IMR-90 (cell line): ENCODE measurements around the gene NUDT5. TPM values are rescaled to one million over a fixed set of nuclear protein-coding genes. Genes with fewer than 3 reads are reported as not detected.

Experiments used
- ATAC-seq: fragments of 200-7000 bp; cut with Tn5 transposase; 2 replicates; pipeline ENCODE4 v1.9.1; 2020; ENCODE audit warnings: low read depth, mild to moderate bottlenecking, moderate library complexity
- BruUV-seq: library from RNA; stranded (reverse); fragments of 400-500 nt; replicated peaks from 2 replicates; lab custom pipeline; 2021; lab: Mats Ljungman, UMichigan
- CTCF ChIA-PET: fragments of 300-600 bp; formaldehyde crosslinking; extraction: SDS; loops from one replicate; lab custom pipeline; 2021; ENCODE audit warnings: antibody characterized with exemption; lab: Yijun Ruan, JAX
- POLR2A ChIA-PET: fragments of 300-600 bp; sonication (Branson Sonifier 250); formaldehyde crosslinking; loops from one replicate; lab custom pipeline; 2022; ENCODE audit warnings: antibody characterized with exemption; ENCODE audit not compliant: unreplicated experiment; lab: Charles Lee
- DNase-seq: peaks from one replicate; pipeline ENCODE4 v3.0.0; 2013
- H2AFZ ChIP-seq: replicated peaks from 2 replicates; pipeline ENCODE3; 2013; ENCODE audit warnings: low read length, mild to moderate bottlenecking; ENCODE audit not compliant: poor library complexity
- H2AK5ac ChIP-seq: 2 replicates; pipeline ENCODE4 v1.6.1; 2013; ENCODE audit warnings: low read depth, low read length, inconsistent platforms
- H2AK9ac ChIP-seq: replicated peaks from 2 replicates; pipeline ENCODE3; 2013; ENCODE audit warnings: mild to moderate bottlenecking, low read depth, low read length, moderate library complexity; ENCODE audit not compliant: poor library complexity
- H2BK120ac ChIP-seq: 2 replicates; pipeline ENCODE4 v1.6.1; 2013; ENCODE audit warnings: low read depth, low read length, inconsistent platforms
- H2BK15ac ChIP-seq: 3 replicates; pipeline ENCODE4 v1.6.1; 2013; ENCODE audit warnings: low read depth, low read length, inconsistent platforms
- H2BK20ac ChIP-seq: 2 replicates; pipeline ENCODE4 v1.6.1; 2013; ENCODE audit warnings: low read depth, mild to moderate bottlenecking, inconsistent platforms, low read length, moderate library complexity
- H2BK5ac ChIP-seq: 2 replicates; pipeline ENCODE4 v1.6.1; 2013; ENCODE audit warnings: mild to moderate bottlenecking, low read depth, low read length, inconsistent platforms; ENCODE audit not compliant: poor library complexity, severe bottlenecking
- H3K14ac ChIP-seq: replicated peaks from 2 replicates; pipeline ENCODE4 v1.6.1; 2013; ENCODE audit warnings: low read depth, low read length, inconsistent platforms
- H3K18ac ChIP-seq: 2 replicates; pipeline ENCODE4 v1.6.1; 2013; ENCODE audit warnings: low read depth, low read length, control low read depth
- H3K23ac ChIP-seq: 2 replicates; pipeline ENCODE4 v1.6.1; 2013; ENCODE audit warnings: low read depth, low read length, inconsistent platforms
- H3K27ac ChIP-seq: 2 replicates; pipeline ENCODE4 v1.5.1; 2013; ENCODE audit warnings: mild to moderate bottlenecking, control low read depth, low read length; ENCODE audit not compliant: insufficient read depth
- H3K27me3 ChIP-seq: 2 replicates; pipeline ENCODE4 v1.6.1; 2013; ENCODE audit warnings: low read length; ENCODE audit not compliant: control insufficient read depth, insufficient read depth
- H3K36me3 ChIP-seq: 2 replicates; pipeline ENCODE4 v1.6.1; 2013; ENCODE audit warnings: low read length, mixed read lengths; ENCODE audit not compliant: control insufficient read depth, insufficient read depth
- H3K4ac ChIP-seq: 2 replicates; pipeline ENCODE4 v1.6.1; 2013; ENCODE audit warnings: low read depth, low read length, inconsistent platforms
- H3K4me1 ChIP-seq: 2 replicates; pipeline ENCODE4 v1.6.1; 2013; ENCODE audit warnings: low read length, mixed read lengths; ENCODE audit not compliant: control insufficient read depth, insufficient read depth
- H3K4me2 ChIP-seq: 2 replicates; pipeline ENCODE4 v1.6.1; 2013; ENCODE audit warnings: low read depth, mild to moderate bottlenecking, control low read depth, low read length, moderate library complexity
- H3K4me3 ChIP-seq: 2 replicates; pipeline ENCODE4 v1.5.1; 2013; ENCODE audit warnings: low read depth, mild to moderate bottlenecking, control low read depth, low read length, moderate library complexity; ENCODE audit not compliant: insufficient read depth
- H3K56ac ChIP-seq: 2 replicates; pipeline ENCODE4 v1.6.1; 2013; ENCODE audit warnings: low read length, inconsistent platforms; ENCODE audit not compliant: insufficient read depth; ENCODE audit errors: extremely low read depth
- H3K79me1 ChIP-seq, 2 experiments: 2 replicates each; pipeline ENCODE4 v1.6.1; 2013; ENCODE audit warnings: low read length in 2 of 2, inconsistent platforms in 1 of 2, low read depth in 1 of 2
- H3K9ac ChIP-seq: 2 replicates; pipeline ENCODE4 v1.6.1; 2013; ENCODE audit warnings: low read depth, low read length, control low read depth
- H3K9me1 ChIP-seq: 2 replicates; pipeline ENCODE4 v1.6.1; 2013; ENCODE audit warnings: low read length, inconsistent platforms; ENCODE audit not compliant: insufficient read depth
- H3K9me3 ChIP-seq: 2 replicates; pipeline ENCODE4 v1.6.1; 2013; ENCODE audit warnings: low read length; ENCODE audit not compliant: control insufficient read depth, insufficient read depth
- H4K20me1 ChIP-seq: 2 replicates; pipeline ENCODE4 v1.6.1; 2013; ENCODE audit warnings: low read length, inconsistent platforms; ENCODE audit not compliant: insufficient read depth
- H4K5ac ChIP-seq: 2 replicates; pipeline ENCODE4 v1.6.1; 2013; ENCODE audit warnings: mild to moderate bottlenecking, low read depth, low read length, control low read depth
- H4K8ac ChIP-seq, 2 experiments: 2 replicates each; pipeline ENCODE4 v1.6.1; 2013; ENCODE audit warnings: low read depth in 2 of 2, low read length in 2 of 2, control low read depth in 1 of 2, inconsistent platforms in 1 of 2
- H4K91ac ChIP-seq: 2 replicates; pipeline ENCODE4 v1.6.1; 2013; ENCODE audit warnings: low read depth, low read length, inconsistent platforms; ENCODE audit not compliant: insufficient read depth
- ELK1 ChIP-seq: fragments of 150-350 bp; IDR thresholded peaks from 2 replicates; pipeline ENCODE4 v1.6.1; 2016; ENCODE audit warnings: low read depth, mild to moderate bottlenecking, low read length, moderate library complexity, borderline replicate concordance
- FOS ChIP-seq: fragments of 150-350 bp; IDR thresholded peaks from 2 replicates; pipeline ENCODE4 v1.6.1; 2016; ENCODE audit warnings: low read depth, low read length
- RFX5 ChIP-seq: IDR thresholded peaks from 2 replicates; pipeline ENCODE4 v1.8.0; 2012; ENCODE audit warnings: low read depth, mild to moderate bottlenecking, low read length, moderate library complexity
- WGBS, 2 experiments: methylation state at CpG; one replicate each; pipeline versions ENCODE4 v1.1.5 to v1.1.7; 2013; ENCODE audit warnings: missing lambda C conversion rate in 2 of 2; ENCODE audit not compliant: insufficient read length in 1 of 2; ENCODE audit errors: extremely low coverage in 2 of 2; 5-methylcytosine and 5-hydroxymethylcytosine counted together
- dilution Hi-C: fragments of 300-500 bp; cut with HindIII; formaldehyde crosslinking; loops from one replicate; pipeline ENCODE4 v1.14.3; 2018; ENCODE audit warnings: low sequenced_read_pairs; ENCODE audit not compliant: unreplicated experiment
- in situ Hi-C: fragments of 300-500 bp; cut with MboI; formaldehyde crosslinking; loops from 3 replicates; pipeline ENCODE4 v1.14.3; 2019; ENCODE audit warnings: low sequenced_read_pairs, inconsistent platforms, mixed read lengths
- intact Hi-C: fragments of 100-400 bp; cut with micrococcal nuclease; formaldehyde crosslinking; loops from 2 replicates; pipeline ENCODE4 v1.10.0; 2022
- polyA plus RNA-seq, 3 experiments: library from polyadenylated mRNA; depleted of rRNA; stranded (reverse); fragments of >200 nt; gene quantifications; 2 replicates each; pipeline ENCODE4 v1.2.3, GENCODE V29; 2012; ENCODE audit warnings: low replicate concordance in 1 of 3
- total RNA-seq: library from RNA; depleted of rRNA; stranded (reverse); fragments of >200 nt; gene quantifications from 2 replicates; pipeline ENCODE4 v1.2.3, GENCODE V29; 2012

NUDT5 gene
- total and polyA plus RNA-seq, 2 of the 4 experiments (the other 2 are of a cell fraction), result 70.1 to 74.6 TPM

- no peak overlapping the region for H4K5ac ChIP-seq
- no peak overlapping the region for H3K18ac ChIP-seq
- H2AK5ac ChIP-seq, result no peak overlapping the region
- H3K14ac ChIP-seq, result no peak overlapping the region
- POLR2A ChIA-PET, result no interaction called here
- whole genome bisulfite sequencing, 2 experiments, result 100% methylated on average over 3 of the region's 10 CpGs; no CpG with 5 or more reads in 1 of the 2 experiments
- H3K9me1 ChIP-seq, result peaks cover 11% of the 10 kb centered on the region; the same call in 1 of the 2 replicates
- no peak for TF ChIP-seq FOS
- no peak for TF ChIP-seq ELK1
- no peak for TF ChIP-seq RFX5
- no peak overlapping the region for H2BK120ac ChIP-seq
- H2AK9ac ChIP-seq, result no peak overlapping the region
- no peak overlapping the region for H3K4ac ChIP-seq
- ATAC-seq (no peak), DNase-seq (no peak)
- intact Hi-C loops, result no loop called here
- no peaks in the 10 kb centered on the region for H3K27me3 ChIP-seq
- H4K91ac ChIP-seq, result no peak overlapping the region
- no peak overlapping the region for H2BK5ac ChIP-seq
- H2BK15ac ChIP-seq, result no peak overlapping the region
- peaks cover 33 to 74% of the 10 kb centered on the region in 2 experiments for H3K79me1 ChIP-seq
- in situ Hi-C loops, result no loop called here
- no peak overlapping the region for H2BK20ac ChIP-seq
- CTCF ChIA-PET, result no interaction called here
- no peak overlapping the region for H4K8ac ChIP-seq
- BruUV-seq, result no TSS peak
- dilution Hi-C loops, result no loop called here
- no peak overlapping the region for H3K23ac ChIP-seq
- no peak overlapping the region for H3K56ac ChIP-seq
- no peaks in the 10 kb centered on the region for H3K9me3 ChIP-seq
- no peak overlapping the region for H3K4me3 ChIP-seq
- peaks cover 15% of the 10 kb centered on the region for H3K36me3 ChIP-seq
- peaks cover 7% of the 10 kb centered on the region; the same call in 1 of the 2 replicates for H3K4me1 ChIP-seq
- H4K20me1 ChIP-seq, result peaks cover 16% of the 10 kb centered on the region; the same call in 1 of the 2 replicates
- H3K4me2 ChIP-seq, result no peak overlapping the region
- no peak overlapping the region for H3K9ac ChIP-seq
- no peak overlapping the region for H3K27ac ChIP-seq
- no peak overlapping the region for H2AFZ ChIP-seq
These were observed 6.3 kb downstream of the NUDT5 start for GRCh38 chr10:12189426-12189825.
